Endothelial cell of umbilical vein (primary cell): ENCODE measurements around the gene CNNM2. TPM values are rescaled to one million over a fixed set of nuclear protein-coding genes. Genes with fewer than 3 reads are reported as not detected.

Experiments
- BruUV-seq: library from RNA; stranded (reverse); fragments of 400-500 nt; replicated peaks from 2 replicates; lab custom pipeline; 2021; lab: Mats Ljungman, UMichigan
- CTCF ChIA-PET: fragments of 300-600, 350-600 bp; sonication (Branson Sonifier 250); formaldehyde crosslinking; loops from one replicate; lab custom pipeline; 2021; ENCODE audit warnings: antibody characterized with exemption, inconsistent platforms; lab: Charles Lee
- POLR2A ChIA-PET: fragments of 300-600, 350-600 bp; sonication (Branson Sonifier 250); formaldehyde crosslinking; loops from one replicate; lab custom pipeline; 2021; ENCODE audit warnings: antibody characterized with exemption, inconsistent platforms; lab: Charles Lee
- DNase-seq: peaks from one replicate; pipeline ENCODE4 v3.0.0-alpha.2; 2011; ENCODE audit warnings: low read depth, low spot score
- FAIRE-seq: peaks from 2 replicates; lab custom pipeline; 2011; peaks lifted over from hg19 to GRCh38; lab: Jason Lieb, UNC
- H2AFZ ChIP-seq: 2 replicates; pipeline ENCODE4 v1.6.0; 2012; ENCODE audit warnings: low read depth, low read length, control low read depth, inconsistent platforms
- H3K27ac ChIP-seq: 2 replicates; pipeline ENCODE4 v1.5.1; 2011; ENCODE audit warnings: low read depth, mild to moderate bottlenecking, control low read depth, low read length, moderate library complexity; ENCODE audit not compliant: insufficient read depth
- H3K27me3 ChIP-seq, 2 experiments: 2 replicates each; pipeline versions ENCODE4 v1.6.0 to v1.6.1; 2011; ENCODE audit warnings: low read length in 2 of 2, mixed read lengths in 1 of 2; ENCODE audit not compliant: control insufficient read depth in 2 of 2, insufficient read depth in 2 of 2
- H3K36me3 ChIP-seq, 2 experiments: 2 replicates in 1 of 2; 3 replicates in 1 of 2; pipeline ENCODE4 v1.5.1; 2011; ENCODE audit warnings: low read length in 2 of 2, mild to moderate bottlenecking in 1 of 2, moderate library complexity in 1 of 2; ENCODE audit not compliant: control insufficient read depth in 2 of 2, insufficient read depth in 2 of 2; ENCODE audit errors: extremely low read depth in 1 of 2
- H3K4me1 ChIP-seq: 3 replicates; pipeline ENCODE4 v1.5.1; 2011; ENCODE audit warnings: mild to moderate bottlenecking, low read length; ENCODE audit not compliant: control insufficient read depth, insufficient read depth; ENCODE audit errors: extremely low read depth
- H3K4me2 ChIP-seq: 2 replicates; pipeline ENCODE4 v1.6.1; 2011; ENCODE audit warnings: low read length, control low read depth, mixed read lengths; ENCODE audit not compliant: insufficient read depth
- H3K4me3 ChIP-seq, 3 experiments: fragments of 200-600 bp in 1 of 3; sonication (generic), shearing (Covaris generic) in 1 of 3; replicated peaks in 1 of 3; 2 replicates each; pipeline ENCODE4 v1.5.1; 2011 to 2016; ENCODE audit warnings: control low read depth in 3 of 3, low read length in 3 of 3, mild to moderate bottlenecking in 2 of 3, inconsistent platforms in 1 of 3, low read depth in 1 of 3, moderate library complexity in 1 of 3; ENCODE audit not compliant: insufficient read depth in 1 of 3
- H3K79me2 ChIP-seq: 2 replicates; pipeline ENCODE4 v1.6.0; 2012; ENCODE audit warnings: low read length, inconsistent platforms; ENCODE audit not compliant: control insufficient read depth, insufficient read depth
- H3K9ac ChIP-seq: replicated peaks from 2 replicates; pipeline ENCODE3; 2011; ENCODE audit warnings: low read length, control low read depth; ENCODE audit not compliant: insufficient read depth; ENCODE audit errors: extremely low read depth
- H3K9me1 ChIP-seq: replicated peaks from 3 replicates; pipeline ENCODE4 v1.6.0; 2011; ENCODE audit warnings: mild to moderate bottlenecking, low read length; ENCODE audit not compliant: control insufficient read depth, insufficient read depth; ENCODE audit errors: extremely low read depth
- H3K9me3 ChIP-seq: replicated peaks from 2 replicates; pipeline ENCODE4 v1.5.1; 2012; ENCODE audit warnings: low read length, inconsistent platforms; ENCODE audit not compliant: control insufficient read depth, insufficient read depth
- H4K20me1 ChIP-seq: replicated peaks from 2 replicates; pipeline ENCODE3; 2011; ENCODE audit warnings: mild to moderate bottlenecking, low read length; ENCODE audit not compliant: control insufficient read depth, insufficient read depth; ENCODE audit errors: extremely low read depth
- EZH2 ChIP-seq: IDR thresholded peaks from 2 replicates; pipeline ENCODE4 v1.6.1; 2012; ENCODE audit warnings: borderline replicate concordance, low read depth, mild to moderate bottlenecking, moderate library complexity, low read length, inconsistent platforms; ENCODE audit not compliant: severe bottlenecking
- FOS ChIP-seq: IDR thresholded peaks from 2 replicates; pipeline ENCODE4 v1.6.1; 2011; ENCODE audit warnings: mild to moderate bottlenecking, low read length, moderate library complexity, borderline replicate concordance; ENCODE audit not compliant: insufficient read depth
- GATA2 ChIP-seq: IDR thresholded peaks from 2 replicates; pipeline ENCODE4 v1.7.0; 2011; ENCODE audit warnings: low read depth, mild to moderate bottlenecking, moderate library complexity, mixed read lengths, low read length; ENCODE audit not compliant: insufficient read length, insufficient read depth
- MYC ChIP-seq: IDR thresholded peaks from one replicate; pipeline ENCODE4 v1.6.1; 2011; ENCODE audit warnings: mild to moderate bottlenecking, low read depth, low read length
- POLR2AphosphoS5 ChIP-seq: IDR thresholded peaks from 2 replicates; pipeline ENCODE4 v1.6.1; 2012; ENCODE audit warnings: low read depth, mild to moderate bottlenecking, control low read depth, low read length, moderate library complexity; ENCODE audit not compliant: insufficient read depth
- dilution Hi-C: fragments of 300-500 bp; cut with MboI; formaldehyde crosslinking; loops from one replicate; pipeline ENCODE4 v1.15.0; 2019; ENCODE audit warnings: low sequenced_read_pairs; ENCODE audit not compliant: extremely low pct_ligation_motif_present
- intact Hi-C: fragments of 100-400 bp; cut with micrococcal nuclease; formaldehyde crosslinking; loops from one replicate; pipeline ENCODE4 v1.10.0; 2022
- polyA plus RNA-seq, 4 experiments: library from polyadenylated mRNA; depleted of rRNA in 3 of 4; stranded (reverse) in 3 of 4; unstranded in 1 of 4; fragments of >200 nt; gene quantifications; 2 replicates each; pipeline versions ENCODE4 v1.2.1 to v1.2.3, GENCODE V29; 2011 to 2012; ENCODE audit warnings: missing spikeins in 1 of 4
- total RNA-seq: library from RNA; stranded (reverse); gene quantifications from 2 replicates; pipeline ENCODE4 v1.2.3, GENCODE V29; 2021
- TF ChIP-seq, protein P1 (sequence below), 2 donors: IDR thresholded peaks; 1 replicate in 1 of 2; 2 replicates in 1 of 2; pipeline ENCODE4 v1.5.1; 2011; ENCODE audit warnings: low read length in 2 of 2, mild to moderate bottlenecking in 2 of 2, moderate library complexity in 2 of 2, control low read depth in 1 of 2, inconsistent platforms in 1 of 2, low read depth in 1 of 2; ENCODE audit not compliant: insufficient read depth in 1 of 2; ENCODE audit errors: extremely low read depth in 1 of 2

Gene CNNM2
- total and polyA plus RNA-seq, 2 donors (not counting 3 experiments of a cell fraction or from before 2014, with no cell fraction given), result 1.9 to 3.0 TPM

DNA sequence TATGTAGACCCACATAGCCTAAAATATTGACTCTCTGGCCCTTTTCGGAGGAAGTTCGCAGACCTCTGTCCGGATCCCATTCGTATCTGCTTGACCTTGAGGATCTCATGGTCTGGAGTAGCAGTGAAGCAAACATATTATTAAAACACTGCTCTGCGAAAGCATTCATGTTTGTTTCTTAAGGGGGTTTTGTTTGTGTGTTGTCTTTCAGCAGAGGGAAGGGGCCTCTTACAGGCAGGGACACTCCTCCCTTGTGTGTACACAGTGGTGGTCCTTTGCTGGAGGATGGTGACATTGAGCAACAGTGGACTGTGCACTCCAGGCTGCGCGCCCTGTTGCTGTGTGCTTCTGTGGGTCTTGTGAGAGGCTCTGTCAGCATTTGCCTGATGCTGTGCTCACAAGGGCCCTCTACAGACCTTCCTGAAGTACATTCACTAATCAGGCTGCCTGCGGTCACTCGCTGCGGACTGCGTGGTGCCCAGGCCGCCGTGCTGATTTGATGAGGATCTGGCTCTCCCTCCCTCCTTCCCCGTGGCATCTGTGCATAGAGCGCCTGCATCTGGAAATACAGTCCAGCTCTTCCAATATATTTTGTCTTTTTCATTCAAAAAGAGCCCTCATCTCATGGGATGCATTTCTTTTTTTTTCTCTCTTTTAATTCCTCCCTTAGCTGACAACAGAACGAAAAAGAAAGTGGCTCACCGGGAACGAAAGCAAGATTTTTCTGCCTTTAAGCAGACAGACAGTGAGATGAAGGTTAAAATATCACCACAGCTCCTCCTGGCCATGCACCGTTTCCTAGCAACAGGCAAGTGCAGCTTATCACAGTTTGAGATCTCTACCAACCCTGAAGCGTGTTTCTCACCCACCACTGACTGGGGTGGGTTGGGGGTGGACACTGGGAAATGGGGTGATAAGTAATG, 135.8 kb downstream of the CNNM2 start:
- TF ChIP-seq EZH2, result no peak
- no peak for TF ChIP-seq FOS
- TF ChIP-seq POLR2AphosphoS5, result no peak
- TF ChIP-seq, protein P1, sequence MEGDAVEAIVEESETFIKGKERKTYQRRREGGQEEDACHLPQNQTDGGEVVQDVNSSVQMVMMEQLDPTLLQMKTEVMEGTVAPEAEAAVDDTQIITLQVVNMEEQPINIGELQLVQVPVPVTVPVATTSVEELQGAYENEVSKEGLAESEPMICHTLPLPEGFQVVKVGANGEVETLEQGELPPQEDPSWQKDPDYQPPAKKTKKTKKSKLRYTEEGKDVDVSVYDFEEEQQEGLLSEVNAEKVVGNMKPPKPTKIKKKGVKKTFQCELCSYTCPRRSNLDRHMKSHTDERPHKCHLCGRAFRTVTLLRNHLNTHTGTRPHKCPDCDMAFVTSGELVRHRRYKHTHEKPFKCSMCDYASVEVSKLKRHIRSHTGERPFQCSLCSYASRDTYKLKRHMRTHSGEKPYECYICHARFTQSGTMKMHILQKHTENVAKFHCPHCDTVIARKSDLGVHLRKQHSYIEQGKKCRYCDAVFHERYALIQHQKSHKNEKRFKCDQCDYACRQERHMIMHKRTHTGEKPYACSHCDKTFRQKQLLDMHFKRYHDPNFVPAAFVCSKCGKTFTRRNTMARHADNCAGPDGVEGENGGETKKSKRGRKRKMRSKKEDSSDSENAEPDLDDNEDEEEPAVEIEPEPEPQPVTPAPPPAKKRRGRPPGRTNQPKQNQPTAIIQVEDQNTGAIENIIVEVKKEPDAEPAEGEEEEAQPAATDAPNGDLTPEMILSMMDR (IDR thresholded peaks at IDR 0.05; ENCODE audit: extremely low read depth in 1 of 2, insufficient read depth in 1 of 2, low read depth in 1 of 2, low read length in 2 of 2), result peak in 1 of 2 donors; percentile 55
- TF ChIP-seq MYC, result no peak
- TF ChIP-seq GATA2, result peak; percentile 49
- intact Hi-C loops, result no loop called here
- dilution Hi-C loops, result no loop called here

More for the DNA sequence above, 135.8 kb downstream of the CNNM2 start:
- POLR2A ChIA-PET, result no interaction called here
- CTCF ChIA-PET, result interaction anchor here (0.8 to 2.3 kb wide), 5 partner anchors 9 to 376 kb away, joined by 3 to 11 read pairs (median 6); partner anchors contain the start of genes CNNM2 and RPEL1
- BruUV-seq, result no TSS peak
- no peaks in the 10 kb centered on the region for H3K27me3 ChIP-seq
- no peaks in the 10 kb centered on the region for H3K79me2 ChIP-seq
- no peak overlapping the region for H3K9ac ChIP-seq
- H4K20me1 ChIP-seq, result no peaks in the 10 kb centered on the region
- DNase-seq (peak; percentile 57), FAIRE-seq (peak; percentile 94)
- H3K4me1 ChIP-seq, result no peaks in the 10 kb centered on the region
- no peaks in the 10 kb centered on the region for H3K36me3 ChIP-seq
- H3K4me3 ChIP-seq, result no peak overlapping the region
- no peak overlapping the region for H3K27ac ChIP-seq
- H3K4me2 ChIP-seq, result peak overlapping the region; percentile 6
- no peaks in the 10 kb centered on the region for H3K9me3 ChIP-seq
- H3K9me1 ChIP-seq, result no peaks in the 10 kb centered on the region
- no peak overlapping the region for H2AFZ ChIP-seq
